Panc1 (cell line): ENCODE results near the gene SLC6A6.

Experiments
- CTCF ChIP-seq: fragments of 450-650 bp; IDR thresholded peaks from 2 replicates; pipeline ENCODE4 v1.5.1; 2017; ENCODE audit warnings: mild to moderate bottlenecking
- POLR2AphosphoS5 ChIP-seq: IDR thresholded peaks from 2 replicates; pipeline ENCODE4 v1.6.1; 2012; ENCODE audit warnings: mild to moderate bottlenecking, low read depth, low read length, moderate library complexity
- REST ChIP-seq, 2 experiments: IDR thresholded peaks; 2 replicates each; pipeline ENCODE4 v1.6.1; 2011 to 2012; ENCODE audit warnings: low read depth in 2 of 2, control low read depth in 1 of 2, low read length in 1 of 2, mild to moderate bottlenecking in 1 of 2, moderate library complexity in 1 of 2; ENCODE audit not compliant: insufficient read depth in 1 of 2
- SIN3A ChIP-seq: IDR thresholded peaks from 2 replicates; pipeline ENCODE4 v1.6.1; 2012; ENCODE audit warnings: low read depth, mild to moderate bottlenecking, low read length, moderate library complexity, borderline replicate concordance; ENCODE audit not compliant: insufficient read depth
- TCF7L2 ChIP-seq: IDR thresholded peaks from 2 replicates; pipeline ENCODE4 v1.6.1; 2011; ENCODE audit warnings: mild to moderate bottlenecking, low read depth, low read length, inconsistent platforms

GRCh38 chr3:14467814-14468620, 65.6 kb downstream of the SLC6A6 start:
- TF ChIP-seq CTCF = peak; percentile 89
- no peak for TF ChIP-seq POLR2AphosphoS5
- TF ChIP-seq SIN3A = no peak
- TF ChIP-seq REST (IDR thresholded peaks at IDR 0.05; ENCODE audit: insufficient read depth in 1 of 2, low read depth in 2 of 2, low read length in 1 of 2) = no peak
- TF ChIP-seq TCF7L2 = no peak
